Endothelial cell of umbilical vein (primary cell): ENCODE data around the gene COMMD10. TPM values are rescaled to one million over a fixed set of nuclear protein-coding genes. Genes with fewer than 3 reads are reported as not detected.

Experiments used
- BruUV-seq: library from RNA; stranded (reverse); fragments of 400-500 nt; replicated peaks from 2 replicates; lab custom pipeline; 2021; lab: Mats Ljungman, UMichigan
- CTCF ChIA-PET: fragments of 300-600, 350-600 bp; sonication (Branson Sonifier 250); formaldehyde crosslinking; loops from one replicate; lab custom pipeline; 2021; ENCODE audit warnings: antibody characterized with exemption, inconsistent platforms; lab: Charles Lee
- POLR2A ChIA-PET: fragments of 300-600, 350-600 bp; sonication (Branson Sonifier 250); formaldehyde crosslinking; loops from one replicate; lab custom pipeline; 2021; ENCODE audit warnings: antibody characterized with exemption, inconsistent platforms; lab: Charles Lee
- DNase-seq: peaks from one replicate; pipeline ENCODE4 v3.0.0-alpha.2; 2011; ENCODE audit warnings: low read depth, low spot score
- FAIRE-seq: peaks from 2 replicates; lab custom pipeline; 2011; peaks lifted over from hg19 to GRCh38; lab: Jason Lieb, UNC
- H2AFZ ChIP-seq: 2 replicates; pipeline ENCODE4 v1.6.0; 2012; ENCODE audit warnings: low read depth, low read length, control low read depth, inconsistent platforms
- H3K27ac ChIP-seq: 2 replicates; pipeline ENCODE4 v1.5.1; 2011; ENCODE audit warnings: low read depth, mild to moderate bottlenecking, control low read depth, low read length, moderate library complexity; ENCODE audit not compliant: insufficient read depth
- H3K27me3 ChIP-seq, 2 experiments: 2 replicates each; pipeline versions ENCODE4 v1.6.0 to v1.6.1; 2011; ENCODE audit warnings: low read length in 2 of 2, mixed read lengths in 1 of 2; ENCODE audit not compliant: control insufficient read depth in 2 of 2, insufficient read depth in 2 of 2
- H3K36me3 ChIP-seq, 2 experiments: 2 replicates in 1 of 2; 3 replicates in 1 of 2; pipeline ENCODE4 v1.5.1; 2011; ENCODE audit warnings: low read length in 2 of 2, mild to moderate bottlenecking in 1 of 2, moderate library complexity in 1 of 2; ENCODE audit not compliant: control insufficient read depth in 2 of 2, insufficient read depth in 2 of 2; ENCODE audit errors: extremely low read depth in 1 of 2
- H3K4me1 ChIP-seq: 3 replicates; pipeline ENCODE4 v1.5.1; 2011; ENCODE audit warnings: mild to moderate bottlenecking, low read length; ENCODE audit not compliant: control insufficient read depth, insufficient read depth; ENCODE audit errors: extremely low read depth
- H3K4me2 ChIP-seq: 2 replicates; pipeline ENCODE4 v1.6.1; 2011; ENCODE audit warnings: low read length, control low read depth, mixed read lengths; ENCODE audit not compliant: insufficient read depth
- H3K4me3 ChIP-seq, 3 experiments: fragments of 200-600 bp in 1 of 3; sonication (generic), shearing (Covaris generic) in 1 of 3; replicated peaks in 1 of 3; 2 replicates each; pipeline ENCODE4 v1.5.1; 2011 to 2016; ENCODE audit warnings: control low read depth in 3 of 3, low read length in 3 of 3, mild to moderate bottlenecking in 2 of 3, inconsistent platforms in 1 of 3, low read depth in 1 of 3, moderate library complexity in 1 of 3; ENCODE audit not compliant: insufficient read depth in 1 of 3
- H3K79me2 ChIP-seq: 2 replicates; pipeline ENCODE4 v1.6.0; 2012; ENCODE audit warnings: low read length, inconsistent platforms; ENCODE audit not compliant: control insufficient read depth, insufficient read depth
- H3K9ac ChIP-seq: replicated peaks from 2 replicates; pipeline ENCODE3; 2011; ENCODE audit warnings: low read length, control low read depth; ENCODE audit not compliant: insufficient read depth; ENCODE audit errors: extremely low read depth
- H3K9me1 ChIP-seq: replicated peaks from 3 replicates; pipeline ENCODE4 v1.6.0; 2011; ENCODE audit warnings: mild to moderate bottlenecking, low read length; ENCODE audit not compliant: control insufficient read depth, insufficient read depth; ENCODE audit errors: extremely low read depth
- H3K9me3 ChIP-seq: replicated peaks from 2 replicates; pipeline ENCODE4 v1.5.1; 2012; ENCODE audit warnings: low read length, inconsistent platforms; ENCODE audit not compliant: control insufficient read depth, insufficient read depth
- H4K20me1 ChIP-seq: replicated peaks from 2 replicates; pipeline ENCODE3; 2011; ENCODE audit warnings: mild to moderate bottlenecking, low read length; ENCODE audit not compliant: control insufficient read depth, insufficient read depth; ENCODE audit errors: extremely low read depth
- EZH2 ChIP-seq: IDR thresholded peaks from 2 replicates; pipeline ENCODE4 v1.6.1; 2012; ENCODE audit warnings: borderline replicate concordance, low read depth, mild to moderate bottlenecking, moderate library complexity, low read length, inconsistent platforms; ENCODE audit not compliant: severe bottlenecking
- FOS ChIP-seq: IDR thresholded peaks from 2 replicates; pipeline ENCODE4 v1.6.1; 2011; ENCODE audit warnings: mild to moderate bottlenecking, low read length, moderate library complexity, borderline replicate concordance; ENCODE audit not compliant: insufficient read depth
- GATA2 ChIP-seq: IDR thresholded peaks from 2 replicates; pipeline ENCODE4 v1.7.0; 2011; ENCODE audit warnings: low read depth, mild to moderate bottlenecking, moderate library complexity, mixed read lengths, low read length; ENCODE audit not compliant: insufficient read length, insufficient read depth
- JUN ChIP-seq: IDR thresholded peaks from 2 replicates; pipeline ENCODE4 v1.6.1; 2011; ENCODE audit warnings: borderline replicate concordance, low read depth; ENCODE audit not compliant: insufficient read length, insufficient read depth
- MAX ChIP-seq: IDR thresholded peaks from 2 replicates; pipeline ENCODE4 v1.6.1; 2011; ENCODE audit not compliant: insufficient read depth, insufficient read length
- MYC ChIP-seq: IDR thresholded peaks from one replicate; pipeline ENCODE4 v1.6.1; 2011; ENCODE audit warnings: mild to moderate bottlenecking, low read depth, low read length
- POLR2A ChIP-seq: IDR thresholded peaks from 2 replicates; pipeline ENCODE4 v1.6.1; 2012; ENCODE audit warnings: low read depth, mild to moderate bottlenecking, control low read depth, low read length
- POLR2AphosphoS5 ChIP-seq: IDR thresholded peaks from 2 replicates; pipeline ENCODE4 v1.6.1; 2012; ENCODE audit warnings: low read depth, mild to moderate bottlenecking, control low read depth, low read length, moderate library complexity; ENCODE audit not compliant: insufficient read depth
- dilution Hi-C: fragments of 300-500 bp; cut with MboI; formaldehyde crosslinking; loops from one replicate; pipeline ENCODE4 v1.15.0; 2019; ENCODE audit warnings: low sequenced_read_pairs; ENCODE audit not compliant: extremely low pct_ligation_motif_present
- intact Hi-C: fragments of 100-400 bp; cut with micrococcal nuclease; formaldehyde crosslinking; loops from one replicate; pipeline ENCODE4 v1.10.0; 2022
- polyA plus RNA-seq, 4 experiments: library from polyadenylated mRNA; depleted of rRNA in 3 of 4; stranded (reverse) in 3 of 4; unstranded in 1 of 4; fragments of >200 nt; gene quantifications; 2 replicates each; pipeline versions ENCODE4 v1.2.1 to v1.2.3, GENCODE V29; 2011 to 2012; ENCODE audit warnings: missing spikeins in 1 of 4
- total RNA-seq: library from RNA; stranded (reverse); gene quantifications from 2 replicates; pipeline ENCODE4 v1.2.3, GENCODE V29; 2021
- TF ChIP-seq, protein P1 (sequence below), 2 donors: IDR thresholded peaks; 1 replicate in 1 of 2; 2 replicates in 1 of 2; pipeline ENCODE4 v1.5.1; 2011; ENCODE audit warnings: low read length in 2 of 2, mild to moderate bottlenecking in 2 of 2, moderate library complexity in 2 of 2, control low read depth in 1 of 2, inconsistent platforms in 1 of 2, low read depth in 1 of 2; ENCODE audit not compliant: insufficient read depth in 1 of 2; ENCODE audit errors: extremely low read depth in 1 of 2

Gene COMMD10
- total and polyA plus RNA-seq, 2 donors (not counting 3 experiments of a cell fraction or from before 2014, with no cell fraction given) = 12.5 to 27.0 TPM

DNA sequence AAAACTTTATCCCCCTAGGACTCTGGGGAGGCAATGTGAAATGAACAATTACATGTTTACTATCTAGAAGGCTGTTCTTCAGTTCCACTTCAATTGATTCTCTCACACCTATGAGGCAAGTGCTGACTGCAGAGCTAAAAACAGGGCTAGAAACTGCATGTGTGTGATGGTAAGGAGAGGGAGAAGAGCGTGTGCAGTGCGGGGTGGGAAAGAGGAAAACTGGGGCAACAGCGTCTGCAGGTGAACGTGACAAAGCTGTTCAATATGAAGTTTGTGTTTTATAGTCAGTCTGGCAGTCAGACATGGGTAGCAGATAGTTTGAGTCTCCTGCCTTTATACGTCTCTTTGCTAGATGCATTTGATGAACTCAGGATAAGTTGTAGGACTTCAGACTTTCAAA, 6.6 kb upstream of the COMMD10 start:
- no peak for DNase-seq
- FAIRE-seq = no peak
- Histone ChIP-seq H3K27ac (no peak overlapping the region), H3K27me3 (no peaks in the 10 kb centered on the region), H3K9ac (no peak overlapping the region), H3K4me3 (no peak overlapping the region), H3K4me1 (no peaks in the 10 kb centered on the region), H3K36me3 (no peaks in the 10 kb centered on the region), H3K4me2 (no peak overlapping the region), H2AFZ (no peak overlapping the region), H3K9me1 (no peaks in the 10 kb centered on the region), H4K20me1 (no peaks in the 10 kb centered on the region), H3K9me3 (no peaks in the 10 kb centered on the region), H3K79me2 (no peaks in the 10 kb centered on the region)
- no TSS peak for BruUV-seq
- CTCF ChIA-PET = no interaction called here
- dilution Hi-C loops (no loop called here), intact Hi-C loops (no loop called here)
- TF ChIP-seq MYC (no peak), FOS (no peak), JUN (no peak), MAX (no peak), EZH2 (no peak), POLR2A (no peak), GATA2 (no peak), POLR2AphosphoS5 (no peak)
- TF ChIP-seq, protein P1, sequence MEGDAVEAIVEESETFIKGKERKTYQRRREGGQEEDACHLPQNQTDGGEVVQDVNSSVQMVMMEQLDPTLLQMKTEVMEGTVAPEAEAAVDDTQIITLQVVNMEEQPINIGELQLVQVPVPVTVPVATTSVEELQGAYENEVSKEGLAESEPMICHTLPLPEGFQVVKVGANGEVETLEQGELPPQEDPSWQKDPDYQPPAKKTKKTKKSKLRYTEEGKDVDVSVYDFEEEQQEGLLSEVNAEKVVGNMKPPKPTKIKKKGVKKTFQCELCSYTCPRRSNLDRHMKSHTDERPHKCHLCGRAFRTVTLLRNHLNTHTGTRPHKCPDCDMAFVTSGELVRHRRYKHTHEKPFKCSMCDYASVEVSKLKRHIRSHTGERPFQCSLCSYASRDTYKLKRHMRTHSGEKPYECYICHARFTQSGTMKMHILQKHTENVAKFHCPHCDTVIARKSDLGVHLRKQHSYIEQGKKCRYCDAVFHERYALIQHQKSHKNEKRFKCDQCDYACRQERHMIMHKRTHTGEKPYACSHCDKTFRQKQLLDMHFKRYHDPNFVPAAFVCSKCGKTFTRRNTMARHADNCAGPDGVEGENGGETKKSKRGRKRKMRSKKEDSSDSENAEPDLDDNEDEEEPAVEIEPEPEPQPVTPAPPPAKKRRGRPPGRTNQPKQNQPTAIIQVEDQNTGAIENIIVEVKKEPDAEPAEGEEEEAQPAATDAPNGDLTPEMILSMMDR (IDR thresholded peaks at IDR 0.05; ENCODE audit: extremely low read depth in 1 of 2, insufficient read depth in 1 of 2, low read depth in 1 of 2, low read length in 2 of 2) = no peak
- POLR2A ChIA-PET = no interaction called here
